ENCODE measurements around the gene GSK3A. TPM values are rescaled to one million over a fixed set of nuclear protein-coding genes. Genes with fewer than 3 reads are reported as not detected.

The GSK3A gene
- total RNA-seq, 1 donor from 2014 or later, result 50.3 TPM

- Histone ChIP-seq H3K9me3 (ENCODE audit: insufficient read depth, low read depth, low read length) (no peaks in the 10 kb centered on the region), H3K36me3 (ENCODE audit: insufficient read depth, low read length) (peaks cover 37% of the 10 kb centered on the region), H3K9ac (ENCODE audit: low read length) (no peak overlapping the region), H3K27me3 (ENCODE audit: insufficient read depth, low read length) (no peaks in the 10 kb centered on the region), H3K4me2 (ENCODE audit: low read length) (no peak overlapping the region), H3K4me3 (ENCODE audit: insufficient read depth, low read depth, low read length) (no peak overlapping the region), H3K79me2 (ENCODE audit: insufficient read depth, low read length) (peaks cover 52% of the 10 kb centered on the region), H3K4me1 (ENCODE audit: insufficient read depth, low read length) (no peaks in the 10 kb centered on the region), H3K27ac (ENCODE audit: low read depth, low read length) (no peak overlapping the region), H4K20me1 (ENCODE audit: insufficient read depth, low read length) (peaks cover 74% of the 10 kb centered on the region), H2AFZ (ENCODE audit: low read depth, low read length) (no peak overlapping the region)
- no peak for FAIRE-seq
- peaks cover 4% of the 10 kb centered on the region for H3K4me1 Mint-ChIP-seq (ENCODE audit: low read depth, unreplicated experiment)
- peak overlapping the region; percentile 57 for H3K4me3 Mint-ChIP-seq (ENCODE audit: unreplicated experiment)
- H3K9me3 Mint-ChIP-seq (ENCODE audit: unreplicated experiment), result no peaks in the 10 kb centered on the region
- TF ChIP-seq EZH2 (IDR thresholded peaks at IDR 0.05; ENCODE audit: insufficient read depth, low read length) (no peak), CTCF (IDR thresholded peaks at IDR 0.05; ENCODE audit: insufficient read depth, low read depth, low read length) (no peak)
- no peak overlapping the region for H3K27ac Mint-ChIP-seq (ENCODE audit: unreplicated experiment)
- H3K36me3 Mint-ChIP-seq (ENCODE audit: low read depth, unreplicated experiment), result peaks cover 31% of the 10 kb centered on the region
- H3K27me3 Mint-ChIP-seq (ENCODE audit: low read depth, unreplicated experiment), result no peaks in the 10 kb centered on the region
- DNase-seq (ENCODE audit: low read depth), result no peak
Observed at GRCh38 chr19:42235181-42235580, 7.2 kb downstream of the GSK3A start.

GRCh38 chr19:42234364-42234763 is 8.0 kb downstream of the GSK3A start:
- peaks cover 51% of the 10 kb centered on the region for H3K79me2 ChIP-seq (ENCODE audit: insufficient read depth, low read length)
- H4K20me1 ChIP-seq (ENCODE audit: insufficient read depth, low read length), result peaks cover 74% of the 10 kb centered on the region
- no peaks in the 10 kb centered on the region for H3K27me3 ChIP-seq (ENCODE audit: insufficient read depth, low read length)
- no peak overlapping the region for H3K9ac ChIP-seq (ENCODE audit: low read length)
- Mint-ChIP-seq H3K27ac (ENCODE audit: unreplicated experiment) (no peak overlapping the region), H3K4me3 (ENCODE audit: unreplicated experiment) (no peak overlapping the region), H3K27me3 (ENCODE audit: low read depth, unreplicated experiment) (no peaks in the 10 kb centered on the region), H3K4me1 (ENCODE audit: low read depth, unreplicated experiment) (peaks cover 8% of the 10 kb centered on the region), H3K36me3 (ENCODE audit: low read depth, unreplicated experiment) (peaks cover 33% of the 10 kb centered on the region), H3K9me3 (ENCODE audit: unreplicated experiment) (no peaks in the 10 kb centered on the region)
- no peaks in the 10 kb centered on the region for H3K9me3 ChIP-seq (ENCODE audit: insufficient read depth, low read depth, low read length)
- TF ChIP-seq EZH2 (IDR thresholded peaks at IDR 0.05; ENCODE audit: insufficient read depth, low read length) (no peak), CTCF (IDR thresholded peaks at IDR 0.05; ENCODE audit: insufficient read depth, low read depth, low read length) (no peak)
- H3K27ac ChIP-seq (ENCODE audit: low read depth, low read length), result no peak overlapping the region
- H3K4me3 ChIP-seq (ENCODE audit: insufficient read depth, low read depth, low read length), result no peak overlapping the region
- no peak overlapping the region for H2AFZ ChIP-seq (ENCODE audit: low read depth, low read length)
- DNase-seq (ENCODE audit: low read depth) (no peak), FAIRE-seq (no peak)
- H3K36me3 ChIP-seq (ENCODE audit: insufficient read depth, low read length), result peaks cover 37% of the 10 kb centered on the region
- no peaks in the 10 kb centered on the region for H3K4me1 ChIP-seq (ENCODE audit: insufficient read depth, low read length)
- H3K4me2 ChIP-seq (ENCODE audit: low read length), result no peak overlapping the region

- H3K9ac ChIP-seq (ENCODE audit: low read length), result no peak overlapping the region
- no peaks in the 10 kb centered on the region for H3K27me3 Mint-ChIP-seq (ENCODE audit: low read depth, unreplicated experiment)
- no peak overlapping the region for H3K27ac ChIP-seq (ENCODE audit: low read depth, low read length)
- H3K27ac Mint-ChIP-seq (ENCODE audit: unreplicated experiment), result no peak overlapping the region
- no peak overlapping the region for H3K4me3 Mint-ChIP-seq (ENCODE audit: unreplicated experiment)
- peaks cover 32% of the 10 kb centered on the region for H3K36me3 Mint-ChIP-seq (ENCODE audit: low read depth, unreplicated experiment)
- H3K4me3 ChIP-seq (ENCODE audit: insufficient read depth, low read depth, low read length), result no peak overlapping the region
- H3K4me2 ChIP-seq (ENCODE audit: low read length), result no peak overlapping the region
- DNase-seq (ENCODE audit: low read depth) (no peak), FAIRE-seq (no peak)
- no peaks in the 10 kb centered on the region for H3K9me3 Mint-ChIP-seq (ENCODE audit: unreplicated experiment)
- H4K20me1 ChIP-seq (ENCODE audit: insufficient read depth, low read length), result peaks cover 74% of the 10 kb centered on the region
- no peaks in the 10 kb centered on the region for H3K4me1 ChIP-seq (ENCODE audit: insufficient read depth, low read length)
- H3K79me2 ChIP-seq (ENCODE audit: insufficient read depth, low read length), result peaks cover 51% of the 10 kb centered on the region
- H3K9me3 ChIP-seq (ENCODE audit: insufficient read depth, low read depth, low read length), result no peaks in the 10 kb centered on the region
- H3K4me1 Mint-ChIP-seq (ENCODE audit: low read depth, unreplicated experiment), result peaks cover 7% of the 10 kb centered on the region
- H2AFZ ChIP-seq (ENCODE audit: low read depth, low read length), result no peak overlapping the region
- no peaks in the 10 kb centered on the region for H3K27me3 ChIP-seq (ENCODE audit: insufficient read depth, low read length)
- TF ChIP-seq CTCF (IDR thresholded peaks at IDR 0.05; ENCODE audit: insufficient read depth, low read depth, low read length) (no peak), EZH2 (IDR thresholded peaks at IDR 0.05; ENCODE audit: insufficient read depth, low read length) (no peak)
- peaks cover 37% of the 10 kb centered on the region for H3K36me3 ChIP-seq (ENCODE audit: insufficient read depth, low read length)
Observed at GRCh38 chr19:42233678-42234292, 8.6 kb downstream of the GSK3A start.
